Erythroblast (primary cell): ENCODE results near the gene CRACR2B.

Experiments
- GATA1 ChIP-seq: IDR thresholded peaks from 2 replicates; pipeline ENCODE4 v1.6.1; 2011; ENCODE audit warnings: low read depth, mild to moderate bottlenecking, control low read depth, low read length, moderate library complexity
- POLR2A ChIP-seq: IDR thresholded peaks from 2 replicates; pipeline ENCODE4 v1.6.1; 2011; ENCODE audit warnings: mild to moderate bottlenecking, low read length

- TF ChIP-seq POLR2A (no peak), GATA1 (no peak)
These were observed 17.6 kb upstream of the CRACR2B start for GRCh38 chr11:810040-810567.
